HG02610 (cell line): ENCODE results near the gene RSRC1.
"Not testable (repeated sequence)": the region's sequence is repeated elsewhere in the genome, so short reads cannot be mapped to it uniquely, and the experiment has no call there.

Experiments used
- ATAC-seq: cut with Tn5 transposase; IDR thresholded peaks from one replicate; pipeline ENCODE4 v1.9.1; 2021; ENCODE audit warnings: mild to moderate bottlenecking, moderate library complexity; ENCODE audit not compliant: unreplicated experiment

RSRC1 gene

GRCh38 chr3:158100681-158101080 lies 9.2 kb upstream of the RSRC1 start:
- ATAC-seq = no peak

DNA sequence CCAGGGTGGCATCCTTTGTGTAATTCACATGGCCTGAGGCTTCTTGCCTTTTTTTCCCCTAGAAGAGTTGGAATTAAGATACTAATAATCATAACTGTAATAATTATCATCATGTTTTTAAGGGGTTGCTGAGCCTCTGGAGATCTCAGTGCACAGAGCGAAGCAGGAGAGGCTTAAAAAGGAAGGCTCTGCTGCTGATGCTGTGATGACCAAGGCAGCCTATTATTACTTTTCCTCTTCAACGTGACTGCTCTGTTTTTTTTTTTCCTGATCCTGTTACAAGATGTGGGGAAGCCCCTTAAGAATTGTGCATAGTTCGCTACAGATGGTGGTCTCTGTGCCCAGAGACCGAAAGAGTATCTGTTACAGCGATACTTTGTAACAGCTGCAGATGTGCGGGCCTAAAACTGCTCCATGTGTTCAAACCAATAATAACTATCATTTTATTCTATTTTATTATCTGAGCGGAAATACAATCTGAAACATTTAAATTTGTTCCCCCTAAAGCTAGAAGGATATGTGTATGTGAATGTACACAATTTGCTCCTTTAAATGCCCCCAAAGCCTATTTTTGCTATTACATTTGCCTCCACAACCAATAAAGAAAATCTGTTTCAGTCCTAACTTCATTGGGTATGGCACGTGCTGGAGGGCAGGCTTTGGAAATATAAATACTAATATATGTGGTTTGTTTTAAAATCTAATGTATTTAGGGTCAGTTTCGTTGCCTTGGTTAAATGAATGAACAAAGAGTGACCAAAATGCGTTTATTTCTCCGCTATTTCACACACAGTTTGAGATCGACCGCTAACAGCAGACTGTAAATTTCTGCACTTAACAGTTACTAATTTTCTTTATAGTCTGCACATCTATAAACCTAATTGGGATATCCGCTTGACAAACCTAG lies 8.3 kb upstream of the RSRC1 start:
- ATAC-seq = no peak

- no peak for ATAC-seq
Measured at GRCh38 chr3:158102242-158103080, 7.4 kb upstream of the RSRC1 start.

DNA sequence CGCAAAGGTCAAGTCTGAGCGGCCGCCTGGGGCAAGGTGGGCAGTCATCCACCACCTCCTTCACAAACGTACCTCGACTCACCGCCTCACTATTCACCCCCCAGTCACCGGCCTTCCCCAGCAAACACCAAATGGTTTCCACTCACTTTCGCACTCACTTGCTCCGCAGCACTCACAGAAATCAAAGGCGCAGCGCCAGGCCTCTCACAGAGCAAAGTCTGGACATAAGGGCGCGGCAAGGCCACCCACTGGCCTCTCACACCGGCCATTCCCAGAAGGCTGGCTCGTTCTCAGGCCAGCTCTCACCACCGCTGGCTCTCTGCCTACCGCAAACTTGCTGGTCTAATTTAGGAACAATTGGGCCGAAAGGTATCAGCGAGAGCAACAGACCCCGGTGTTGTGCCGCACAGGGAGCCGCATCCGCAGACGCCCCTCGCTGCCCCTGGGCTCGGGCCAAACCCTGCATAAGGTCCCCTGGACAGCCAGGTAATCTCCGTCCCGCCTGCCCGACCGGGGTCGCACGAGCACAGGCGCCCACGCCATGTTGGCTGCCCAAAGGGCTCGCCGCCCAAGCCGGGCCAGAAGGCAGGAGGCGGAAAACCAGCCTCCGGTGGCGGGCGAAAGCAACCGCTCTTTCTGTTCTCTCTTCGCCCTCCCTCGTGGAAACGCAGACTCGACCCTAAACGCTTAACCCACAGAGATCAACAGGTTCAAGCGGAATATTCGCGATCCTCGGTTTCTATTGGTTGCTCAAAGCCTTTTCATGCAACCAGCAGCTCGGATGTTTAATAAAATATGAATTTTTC lies 6.6 kb upstream of the RSRC1 start:
- ATAC-seq = no peak

GRCh38 chr3:158103887-158104327 lies 6.0 kb upstream of the RSRC1 start:
- no peak for ATAC-seq

DNA sequence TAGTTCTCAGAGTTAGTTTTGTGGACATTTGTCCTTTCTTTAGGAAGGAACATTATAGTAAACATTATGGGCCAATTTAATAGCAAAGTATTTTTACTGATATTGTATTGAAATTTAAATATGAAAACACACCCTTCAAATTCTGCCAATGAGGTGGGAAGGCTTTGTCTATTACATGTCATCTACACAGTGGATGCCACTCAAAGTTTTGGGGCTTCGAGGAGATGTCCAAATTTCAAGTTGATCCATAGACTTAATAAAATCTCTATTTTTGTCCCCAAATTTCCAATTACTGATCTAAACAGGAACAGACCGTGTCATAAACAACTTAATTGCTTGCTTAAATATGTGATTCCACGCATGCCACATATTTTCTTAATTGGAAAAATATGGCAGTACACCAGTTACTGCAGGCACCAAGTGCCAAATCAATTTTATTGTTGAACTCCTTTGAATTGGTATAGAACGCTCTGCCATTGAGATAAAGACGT lies 5.4 kb upstream of the RSRC1 start:
- ATAC-seq = no peak

DNA sequence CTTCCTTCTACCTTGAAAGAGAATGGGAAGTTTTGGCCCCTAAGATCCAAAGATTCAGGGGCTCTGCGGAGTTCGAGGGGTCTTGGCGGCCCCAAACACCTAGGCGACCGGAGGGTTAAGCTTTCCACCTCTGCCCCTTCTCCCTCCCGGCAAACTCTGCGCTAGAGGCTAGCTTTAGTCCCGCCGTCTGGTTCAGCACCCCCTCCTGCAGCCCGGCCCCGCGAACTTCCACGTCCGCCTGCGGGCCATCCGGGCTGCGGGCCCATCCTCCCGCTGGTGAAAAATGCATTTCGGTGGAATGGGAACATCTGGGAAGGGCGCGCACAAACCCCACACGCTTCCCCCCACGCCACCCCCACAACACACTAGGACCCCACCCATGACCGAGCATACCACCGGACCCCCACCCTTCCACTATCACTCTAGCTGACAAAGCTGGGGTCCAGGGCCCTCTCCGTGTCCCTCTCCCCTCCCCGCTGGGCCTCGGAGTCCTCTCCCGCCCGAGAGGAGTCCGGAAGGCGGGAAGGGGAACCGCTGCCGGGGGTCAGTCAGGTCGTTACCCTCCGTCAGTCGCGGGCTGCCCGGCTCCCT lies 4.7 kb upstream of the RSRC1 start:
- ATAC-seq = no peak

GRCh38 chr3:158105710-158106253 lies 4.1 kb upstream of the RSRC1 start:
- no peak for ATAC-seq

- ATAC-seq = no peak
Measured at GRCh38 chr3:158106766-158107471, 3.0 kb upstream of the RSRC1 start.

DNA sequence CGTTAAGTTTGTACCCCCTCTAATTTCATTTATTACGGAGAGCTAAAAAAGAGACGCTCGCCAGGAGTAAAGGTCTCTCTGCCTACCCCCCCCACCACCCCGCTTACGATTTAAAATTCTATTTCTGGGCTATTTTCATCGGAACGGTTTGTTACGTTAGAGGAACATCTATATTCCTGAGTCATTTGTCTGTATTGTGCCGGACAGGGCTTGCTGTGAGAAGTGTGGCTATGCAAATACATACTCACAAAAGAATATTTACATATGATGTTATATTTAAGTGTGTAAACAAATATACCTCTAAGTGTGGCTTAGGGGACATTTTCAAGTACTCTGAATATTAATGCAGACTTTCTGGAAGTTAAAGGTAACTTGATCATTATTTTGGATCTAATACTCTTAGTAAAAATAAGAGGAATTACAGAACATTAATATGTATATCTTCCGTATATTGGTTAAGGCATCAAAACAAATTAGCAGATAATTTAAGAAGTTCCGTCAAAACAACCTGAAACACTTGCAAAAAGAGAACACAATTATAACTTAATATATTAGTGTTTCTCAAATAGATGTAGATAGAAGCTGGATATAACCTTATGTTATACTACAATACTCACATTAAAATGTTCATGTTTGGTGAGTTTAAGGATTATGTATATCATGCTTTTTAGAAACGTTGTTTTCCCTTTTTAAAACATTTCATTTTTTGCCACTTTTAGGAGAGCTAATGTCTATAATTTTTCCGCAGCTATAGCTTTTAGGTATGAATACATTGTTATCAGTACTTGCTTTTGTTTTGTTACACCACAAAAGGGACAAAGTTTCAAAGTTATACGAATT lies 2.1 kb upstream of the RSRC1 start:
- no peak for ATAC-seq

DNA sequence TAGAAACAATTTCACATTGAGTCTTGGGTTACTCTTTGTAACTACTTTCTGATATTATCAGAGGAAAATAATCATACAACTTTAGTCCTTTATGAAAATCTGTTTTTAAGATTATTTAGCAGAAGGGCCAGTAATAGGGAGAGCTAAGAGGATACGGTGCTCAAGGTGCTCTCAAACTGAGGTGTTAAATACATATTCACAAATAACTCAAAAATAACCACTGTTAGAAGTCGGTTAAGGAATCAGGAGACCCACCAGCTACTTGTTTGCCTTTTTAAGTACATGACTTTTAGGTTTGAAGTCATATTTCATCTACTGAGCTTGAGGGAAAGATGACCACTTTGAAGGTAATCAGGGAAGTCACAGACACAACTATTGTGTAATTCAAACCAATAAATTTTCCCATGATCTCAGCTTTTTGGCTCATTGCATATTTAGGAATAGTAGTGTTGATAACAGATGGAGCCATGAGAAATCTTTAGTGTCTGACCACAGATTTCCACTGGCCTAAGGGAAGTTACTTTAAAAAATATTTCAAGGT lies 1.4 kb upstream of the RSRC1 start:
- ATAC-seq = no peak

GRCh38 chr3:158109295-158109803 lies 540 bp upstream of the RSRC1 start:
- peak; percentile 3 for ATAC-seq

DNA sequence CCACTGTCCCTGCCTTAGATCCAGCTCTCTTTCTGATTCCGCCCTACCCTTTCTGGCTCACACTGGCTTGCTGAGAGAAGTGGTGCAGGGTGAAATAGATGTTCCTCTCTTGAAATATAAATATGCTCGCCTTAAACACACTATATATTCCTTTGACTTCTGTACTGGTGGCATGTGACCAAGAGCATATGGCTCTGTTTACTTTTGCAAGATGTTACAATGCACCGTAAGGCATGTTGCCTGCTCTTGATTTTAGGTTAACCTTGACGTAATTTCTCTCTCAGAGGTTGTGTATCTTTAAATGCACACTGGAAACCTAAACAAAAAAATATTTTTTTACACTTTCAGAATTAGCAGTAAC lies 749 bp downstream of the RSRC1 start:
- peak; percentile 1 for ATAC-seq

- ATAC-seq = no peak
Measured at GRCh38 chr3:158111861-158112260, 2.0 kb downstream of the RSRC1 start.

DNA sequence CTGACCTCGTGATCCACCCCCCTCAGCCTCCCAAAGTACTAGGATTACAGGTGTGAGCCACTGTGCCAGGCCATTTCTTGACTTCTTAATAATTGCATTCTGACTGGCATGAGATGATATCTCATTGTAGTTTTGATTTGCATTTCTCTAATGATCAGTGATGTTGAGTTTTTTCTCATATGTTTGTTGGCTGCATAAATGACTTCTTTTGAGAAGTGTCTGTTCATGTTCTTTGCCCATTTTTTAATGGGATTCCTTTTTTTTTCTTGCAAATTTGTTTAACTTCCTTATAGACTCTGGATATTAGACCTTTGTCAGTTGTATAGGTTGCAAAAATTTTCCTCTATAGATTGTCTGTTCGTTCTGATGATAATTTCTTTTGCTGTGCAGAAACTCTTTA lies 3.7 kb downstream of the RSRC1 start:
- ATAC-seq = not testable (repeated sequence)

DNA sequence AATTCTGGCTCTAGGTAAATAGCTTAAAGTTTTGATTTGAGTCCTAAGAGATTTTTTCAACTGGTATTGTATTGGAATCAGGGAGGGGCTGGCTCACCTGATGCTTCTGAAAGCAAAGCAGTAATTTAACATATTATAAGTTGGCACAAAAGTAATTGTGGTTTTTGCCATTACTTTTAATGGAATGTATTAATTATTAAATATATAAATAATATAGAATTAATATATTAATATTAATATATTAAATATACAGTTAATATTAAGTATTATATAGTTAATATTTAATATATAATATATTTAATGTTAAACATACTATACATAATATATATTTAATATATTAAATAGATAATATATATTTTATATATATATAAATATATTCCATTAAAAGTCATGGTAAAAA lies 10.4 kb downstream of the RSRC1 start:
- no peak for ATAC-seq

DNA sequence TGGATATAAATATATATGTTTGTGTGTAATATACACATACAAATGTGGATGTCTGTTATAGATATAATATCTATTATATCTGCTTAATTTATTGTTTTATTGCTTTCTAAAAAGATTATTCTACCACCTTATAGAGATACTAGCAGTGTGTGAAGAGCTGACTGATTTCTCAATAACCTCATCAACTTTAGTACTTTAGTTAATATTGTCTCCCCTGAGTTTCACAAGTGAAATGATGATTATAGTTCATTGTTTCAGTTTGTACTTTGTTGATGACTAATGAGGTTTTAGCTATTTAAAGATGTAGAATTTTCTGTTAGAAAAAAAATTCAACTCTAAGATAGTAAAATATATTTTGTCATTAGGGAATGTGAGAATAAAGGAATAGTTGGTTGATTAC lies 11.4 kb downstream of the RSRC1 start:
- ATAC-seq = peak; percentile 91

DNA sequence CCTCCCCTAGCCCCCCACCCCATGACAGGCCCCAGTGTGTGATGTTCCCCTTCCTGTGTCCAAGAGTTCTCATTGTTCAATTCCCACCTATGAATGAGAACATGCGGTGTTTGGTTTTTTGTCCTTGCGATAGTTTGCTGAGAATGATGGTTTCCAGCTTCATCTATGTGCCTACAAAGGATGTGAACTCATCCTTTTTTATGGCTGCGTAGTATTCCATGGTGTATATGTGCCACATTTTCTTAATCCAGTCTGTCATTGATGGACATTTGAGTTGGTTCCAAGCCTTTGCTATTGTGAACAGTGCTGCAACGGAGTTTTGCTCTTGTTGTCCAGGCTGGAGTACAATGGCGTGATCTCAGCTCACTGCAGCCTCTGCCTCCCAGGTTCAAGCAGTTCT lies 12.8 kb downstream of the RSRC1 start:
- not testable (repeated sequence) for ATAC-seq
